ENCODE results near the gene PSME3.

PSME3 gene

GRCh38 chr17:42833767-42834422 is 698 bp downstream of the PSME3 start:
- TF ChIP-seq CTCF (IDR thresholded peaks at IDR 0.05; ENCODE audit: low read depth, low read length, missing control alignments) = no peak
- DNase-seq = no peak
- in situ Hi-C loops (cut with HindIII; ENCODE audit: low pct_ligation_motif_present, low sequenced_read_pairs) = no loop called here
- H3K4me3 ChIP-seq (ENCODE audit: low read depth, low read length) = peak overlapping the region; percentile 99
- peak overlapping the region; percentile 86 for H3K27ac ChIP-seq
- no peaks in the 10 kb centered on the region for H3K27me3 ChIP-seq (replicated peaks)
- H3K36me3 ChIP-seq (replicated peaks) = peaks cover 28% of the 10 kb centered on the region

GRCh38 chr17:42835732-42836131 is 2.5 kb downstream of the PSME3 start:
- Histone ChIP-seq H3K27me3 (replicated peaks) (no peaks in the 10 kb centered on the region), H3K4me3 (ENCODE audit: low read depth, low read length) (no peak overlapping the region), H3K27ac (no peak overlapping the region), H3K36me3 (replicated peaks) (peaks cover 44% of the 10 kb centered on the region)
- in situ Hi-C loops (cut with HindIII; ENCODE audit: low pct_ligation_motif_present, low sequenced_read_pairs) = no loop called here
- no peak for DNase-seq
- no peak for TF ChIP-seq CTCF (IDR thresholded peaks at IDR 0.05; ENCODE audit: low read depth, low read length, missing control alignments)

- in situ Hi-C loops (cut with HindIII; ENCODE audit: low pct_ligation_motif_present, low sequenced_read_pairs) = no loop called here
- no peak overlapping the region for H3K4me3 ChIP-seq (ENCODE audit: low read depth, low read length)
- H3K36me3 ChIP-seq (replicated peaks) = peaks cover 77% of the 10 kb centered on the region
- no peak for TF ChIP-seq CTCF (IDR thresholded peaks at IDR 0.05; ENCODE audit: low read depth, low read length, missing control alignments)
- H3K27me3 ChIP-seq (replicated peaks) = no peaks in the 10 kb centered on the region
- DNase-seq = no peak
- no peak overlapping the region for H3K27ac ChIP-seq
Measured at GRCh38 chr17:42841975-42842685, 8.9 kb downstream of the PSME3 start.

- Histone ChIP-seq H3K4me3 (ENCODE audit: low read depth, low read length) (no peak overlapping the region), H3K36me3 (replicated peaks) (peaks cover 67% of the 10 kb centered on the region), H3K27ac (no peak overlapping the region), H3K27me3 (replicated peaks) (no peaks in the 10 kb centered on the region)
- peak; percentile 39 for DNase-seq
- in situ Hi-C loops (cut with HindIII; ENCODE audit: low pct_ligation_motif_present, low sequenced_read_pairs) = no loop called here
- TF ChIP-seq CTCF (IDR thresholded peaks at IDR 0.05; ENCODE audit: low read depth, low read length, missing control alignments) = peak; percentile 99
Measured at GRCh38 chr17:42843358-42843934, 10.2 kb downstream of the PSME3 start.

GRCh38 chr17:42844271-42844670 is 11.1 kb downstream of the PSME3 start, which contains the start of gene AOC2:
TSS of gene AOC2 (plus strand) at chr17:42844580. CDS start at chr17:42844627, 47 bp downstream.
- Histone ChIP-seq H3K4me3 (ENCODE audit: low read depth, low read length) (no peak within 1 kb of the TSS), H3K36me3 (replicated peaks) (peaks cover 59% of the 10 kb centered on the region), H3K27ac (no peak within 1 kb of the TSS), H3K27me3 (replicated peaks) (no peaks in the 10 kb centered on the region)
- no peak for DNase-seq
- no peak for TF ChIP-seq CTCF (IDR thresholded peaks at IDR 0.05; ENCODE audit: low read depth, low read length, missing control alignments)
- in situ Hi-C loops (cut with HindIII; ENCODE audit: low pct_ligation_motif_present, low sequenced_read_pairs) = no loop called here

Data from brain microvascular endothelial cell (primary cell).